DOHH2 (cell line): ENCODE data around the gene C1QTNF5.
A peak's percentile ranks its signal among the peaks of the same experiment; 100 is the strongest.

Experiments used
- H3F3A ChIP-seq: fragments of 200-600 bp; sonication (generic), shearing (Covaris generic); 2 replicates; pipeline ENCODE4 v1.6.0; 2016; ENCODE audit warnings: antibody characterized with exemption, mild to moderate bottlenecking; ENCODE audit not compliant: control insufficient read depth, insufficient read depth
- H3K27ac ChIP-seq: fragments of 200-600 bp; sonication (generic); 2 replicates; pipeline ENCODE4 v1.5.1; 2014; ENCODE audit warnings: low read depth, mild to moderate bottlenecking, low read length, moderate library complexity
- H3K27me3 ChIP-seq: fragments of 200-600 bp; sonication (generic); 2 replicates; pipeline ENCODE4 v1.6.1; 2014; ENCODE audit warnings: mild to moderate bottlenecking, low read length, mixed read lengths; ENCODE audit not compliant: control insufficient read depth
- H3K36me3 ChIP-seq: fragments of 200-600 bp; sonication (generic); 2 replicates; pipeline ENCODE4 v1.6.1; 2014; ENCODE audit warnings: mild to moderate bottlenecking, low read length, moderate library complexity, mixed read lengths; ENCODE audit not compliant: control insufficient read depth
- H3K4me1 ChIP-seq: fragments of 200-600 bp; sonication (generic); 2 replicates; pipeline ENCODE4 v1.6.1; 2014; ENCODE audit warnings: mild to moderate bottlenecking, low read length, mixed read lengths; ENCODE audit not compliant: control insufficient read depth
- H3K4me2 ChIP-seq: fragments of 200-600 bp; sonication (generic); 2 replicates; pipeline ENCODE4 v1.6.0; 2014; ENCODE audit warnings: mild to moderate bottlenecking, low read length, moderate library complexity
- H3K4me3 ChIP-seq: fragments of 200-600 bp; sonication (generic); 2 replicates; pipeline ENCODE4 v1.5.1; 2014; ENCODE audit warnings: mild to moderate bottlenecking, low read length, mixed read lengths
- H3K79me2 ChIP-seq: fragments of 200-600 bp; sonication (generic); 2 replicates; pipeline ENCODE4 v1.6.1; 2014; ENCODE audit warnings: mild to moderate bottlenecking, low read length, mixed read lengths; ENCODE audit not compliant: control insufficient read depth
- H3K9me2 ChIP-seq: fragments of 200-600 bp; sonication (generic); replicated peaks from 2 replicates; pipeline ENCODE4 v1.6.1; 2014; ENCODE audit warnings: mild to moderate bottlenecking, low read length, mixed read lengths; ENCODE audit not compliant: control insufficient read depth
- H3K9me3 ChIP-seq: fragments of 200-600 bp; sonication (generic); 2 replicates; pipeline ENCODE4 v1.6.1; 2014; ENCODE audit warnings: antibody characterized with exemption, low read length, mixed read lengths; ENCODE audit not compliant: control insufficient read depth, insufficient read depth
- H4K20me1 ChIP-seq: fragments of 200-600 bp; sonication (generic); 2 replicates; pipeline ENCODE4 v1.6.0; 2014; ENCODE audit warnings: low read depth, mild to moderate bottlenecking, antibody characterized with exemption, low read length, moderate library complexity; ENCODE audit not compliant: control insufficient read depth, insufficient read depth
- EZH2phosphoT487 ChIP-seq: fragments of 200-600 bp; sonication (generic); IDR thresholded peaks from 2 replicates; pipeline ENCODE4 v1.6.1; 2017; ENCODE audit warnings: borderline replicate concordance, mild to moderate bottlenecking, antibody characterized with exemption, low read length, moderate library complexity, mixed read lengths
- TF ChIP-seq, protein P1 (sequence below): fragments of 200-600 bp; sonication (generic); IDR thresholded peaks from one replicate; pipeline ENCODE4 v1.5.1; 2014; ENCODE audit warnings: antibody characterized with exemption, mild to moderate bottlenecking, low read depth, low read length; ENCODE audit not compliant: poor library complexity, severe bottlenecking

Gene C1QTNF5

DNA sequence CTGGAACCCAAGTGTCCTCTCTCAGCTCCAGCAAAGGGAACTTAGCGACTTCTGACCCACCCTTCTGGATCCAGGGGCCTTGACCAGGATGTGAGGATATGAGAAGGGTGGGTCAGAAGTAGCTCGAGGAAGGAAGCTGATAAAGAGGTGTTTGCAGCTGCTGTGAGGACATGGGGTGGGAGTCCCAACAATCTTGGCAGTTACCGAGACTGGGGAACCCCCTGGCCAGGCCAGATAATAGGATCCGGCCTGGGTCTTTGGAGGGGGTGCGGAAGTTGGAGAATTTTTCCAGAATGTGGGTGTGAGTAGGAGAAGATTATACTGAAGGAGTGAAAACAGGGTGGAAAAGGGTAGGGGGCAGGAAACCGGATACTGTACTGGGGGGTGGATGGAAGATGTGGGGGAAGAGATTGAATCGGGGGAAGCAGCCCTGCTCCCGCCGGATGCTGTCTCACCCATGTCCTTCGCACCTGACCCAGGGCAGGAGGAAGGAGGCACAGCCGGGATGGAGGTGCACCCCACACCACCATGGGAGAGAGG lies 20.9 kb downstream of the C1QTNF5 start:
- H3K4me3 ChIP-seq: 0 out of 2 replicates have a peak overlapping the region, but pooled peaks have one; percentile 64
- peaks cover 90% of the 10 kb centered on the region for H3K4me1 ChIP-seq
- H3K27ac ChIP-seq: peak overlapping the region; percentile 5; the same call in 1 of the 2 replicates
- H3K27me3 ChIP-seq: peaks cover 24% of the 10 kb centered on the region
- H3K36me3 ChIP-seq: no peaks in the 10 kb centered on the region
- no peaks in the 10 kb centered on the region for H3K79me2 ChIP-seq
- H3K4me2 ChIP-seq: peak overlapping the region; percentile 58
- peaks cover 9% of the 10 kb centered on the region for H3F3A ChIP-seq
- H3K9me2 ChIP-seq: no peaks in the 10 kb centered on the region
- no peak for TF ChIP-seq EZH2phosphoT487
- TF ChIP-seq, protein P1, sequence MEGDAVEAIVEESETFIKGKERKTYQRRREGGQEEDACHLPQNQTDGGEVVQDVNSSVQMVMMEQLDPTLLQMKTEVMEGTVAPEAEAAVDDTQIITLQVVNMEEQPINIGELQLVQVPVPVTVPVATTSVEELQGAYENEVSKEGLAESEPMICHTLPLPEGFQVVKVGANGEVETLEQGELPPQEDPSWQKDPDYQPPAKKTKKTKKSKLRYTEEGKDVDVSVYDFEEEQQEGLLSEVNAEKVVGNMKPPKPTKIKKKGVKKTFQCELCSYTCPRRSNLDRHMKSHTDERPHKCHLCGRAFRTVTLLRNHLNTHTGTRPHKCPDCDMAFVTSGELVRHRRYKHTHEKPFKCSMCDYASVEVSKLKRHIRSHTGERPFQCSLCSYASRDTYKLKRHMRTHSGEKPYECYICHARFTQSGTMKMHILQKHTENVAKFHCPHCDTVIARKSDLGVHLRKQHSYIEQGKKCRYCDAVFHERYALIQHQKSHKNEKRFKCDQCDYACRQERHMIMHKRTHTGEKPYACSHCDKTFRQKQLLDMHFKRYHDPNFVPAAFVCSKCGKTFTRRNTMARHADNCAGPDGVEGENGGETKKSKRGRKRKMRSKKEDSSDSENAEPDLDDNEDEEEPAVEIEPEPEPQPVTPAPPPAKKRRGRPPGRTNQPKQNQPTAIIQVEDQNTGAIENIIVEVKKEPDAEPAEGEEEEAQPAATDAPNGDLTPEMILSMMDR: no peak
- H3K9me3 ChIP-seq: no peaks in the 10 kb centered on the region
- no peaks in the 10 kb centered on the region for H4K20me1 ChIP-seq

- peak overlapping the region; percentile 28; the same call in 1 of the 2 replicates for H3K27ac ChIP-seq
- peaks cover 9% of the 10 kb centered on the region for H3F3A ChIP-seq
- peak overlapping the region; percentile 49 for H3K4me3 ChIP-seq
- TF ChIP-seq, protein P1: no peak
- TF ChIP-seq EZH2phosphoT487: no peak
- H3K9me3 ChIP-seq: no peaks in the 10 kb centered on the region
- no peaks in the 10 kb centered on the region for H3K36me3 ChIP-seq
- peaks cover 92% of the 10 kb centered on the region for H3K4me1 ChIP-seq
- peaks cover 24% of the 10 kb centered on the region for H3K27me3 ChIP-seq
- peak overlapping the region; percentile 58 for H3K4me2 ChIP-seq
- no peaks in the 10 kb centered on the region for H3K79me2 ChIP-seq
- no peaks in the 10 kb centered on the region for H4K20me1 ChIP-seq
- H3K9me2 ChIP-seq: no peaks in the 10 kb centered on the region
Observed at GRCh38 chr11:119319136-119319699, 21.5 kb downstream of the C1QTNF5 start.

DNA sequence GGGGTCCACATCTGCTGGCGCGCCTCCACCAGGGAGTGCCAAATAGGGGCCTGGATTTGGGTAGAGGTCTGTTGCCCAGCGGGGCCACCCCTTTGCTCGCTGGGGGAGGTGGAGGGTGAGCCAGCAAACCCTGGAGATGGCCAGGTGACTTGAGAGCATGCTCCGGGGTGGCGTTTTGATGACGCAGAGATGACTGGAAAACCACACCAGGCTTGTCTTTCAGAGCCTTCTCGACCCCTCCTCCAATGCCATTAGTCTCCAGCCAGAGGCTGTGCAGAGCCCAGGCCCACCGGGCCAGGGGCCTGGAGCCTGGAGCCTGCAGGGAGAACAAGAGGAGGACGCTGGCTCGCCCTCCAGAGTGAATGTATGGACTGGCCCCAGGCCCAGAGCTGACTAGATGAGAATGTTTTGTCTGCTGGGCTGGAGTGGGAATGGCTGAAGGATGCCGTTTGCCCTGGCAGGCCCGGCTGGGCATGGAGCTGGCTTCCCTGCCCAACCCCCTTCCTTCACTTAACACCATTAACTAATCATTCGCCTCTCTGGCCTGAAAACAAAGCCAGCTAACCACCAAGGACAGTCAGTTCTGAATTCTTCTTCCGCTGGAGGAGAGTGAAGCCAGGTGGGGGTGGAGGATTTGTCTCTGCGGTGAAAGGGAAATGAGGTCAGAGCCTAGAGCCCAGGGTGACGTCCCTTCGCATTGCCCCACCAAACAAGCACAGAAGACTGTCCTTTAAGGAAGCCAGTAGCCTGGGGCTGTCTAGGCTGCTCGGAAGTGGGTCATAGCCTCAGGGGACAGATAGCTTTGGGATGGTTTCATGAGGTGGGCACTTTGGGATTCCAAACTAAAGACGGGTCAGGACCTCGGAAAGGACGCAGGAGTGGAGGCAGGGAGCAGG lies 22.2 kb downstream of the C1QTNF5 start:
- H3K27ac ChIP-seq: peak overlapping the region; percentile 28
- H3K9me3 ChIP-seq: no peaks in the 10 kb centered on the region
- no peaks in the 10 kb centered on the region for H3K79me2 ChIP-seq
- H3F3A ChIP-seq: peaks cover 11% of the 10 kb centered on the region
- peaks cover 85% of the 10 kb centered on the region for H3K4me1 ChIP-seq
- H3K4me3 ChIP-seq: peak overlapping the region; percentile 49
- no peaks in the 10 kb centered on the region for H3K36me3 ChIP-seq
- no peaks in the 10 kb centered on the region for H3K9me2 ChIP-seq
- TF ChIP-seq EZH2phosphoT487: no peak
- TF ChIP-seq, protein P1: no peak
- H4K20me1 ChIP-seq: no peaks in the 10 kb centered on the region
- peak overlapping the region; percentile 58 for H3K4me2 ChIP-seq
- peaks cover 24% of the 10 kb centered on the region for H3K27me3 ChIP-seq
